GM20000 (cell line): ENCODE results near the gene ATP9B.
"Not testable (repeated sequence)": the region's sequence is repeated elsewhere in the genome, so short reads cannot be mapped to it uniquely, and the experiment has no call there.

Experiments used
- DNase-seq: peaks from one replicate; pipeline ENCODE4 v3.0.0; 2012; ENCODE audit warnings: low spot score
- TF ChIP-seq, protein P1 (sequence below): IDR thresholded peaks from 2 replicates; pipeline ENCODE4 v1.5.1; 2012; ENCODE audit warnings: mild to moderate bottlenecking, control low read depth; ENCODE audit errors: extremely low read depth, missing control alignments

Gene ATP9B

DNA sequence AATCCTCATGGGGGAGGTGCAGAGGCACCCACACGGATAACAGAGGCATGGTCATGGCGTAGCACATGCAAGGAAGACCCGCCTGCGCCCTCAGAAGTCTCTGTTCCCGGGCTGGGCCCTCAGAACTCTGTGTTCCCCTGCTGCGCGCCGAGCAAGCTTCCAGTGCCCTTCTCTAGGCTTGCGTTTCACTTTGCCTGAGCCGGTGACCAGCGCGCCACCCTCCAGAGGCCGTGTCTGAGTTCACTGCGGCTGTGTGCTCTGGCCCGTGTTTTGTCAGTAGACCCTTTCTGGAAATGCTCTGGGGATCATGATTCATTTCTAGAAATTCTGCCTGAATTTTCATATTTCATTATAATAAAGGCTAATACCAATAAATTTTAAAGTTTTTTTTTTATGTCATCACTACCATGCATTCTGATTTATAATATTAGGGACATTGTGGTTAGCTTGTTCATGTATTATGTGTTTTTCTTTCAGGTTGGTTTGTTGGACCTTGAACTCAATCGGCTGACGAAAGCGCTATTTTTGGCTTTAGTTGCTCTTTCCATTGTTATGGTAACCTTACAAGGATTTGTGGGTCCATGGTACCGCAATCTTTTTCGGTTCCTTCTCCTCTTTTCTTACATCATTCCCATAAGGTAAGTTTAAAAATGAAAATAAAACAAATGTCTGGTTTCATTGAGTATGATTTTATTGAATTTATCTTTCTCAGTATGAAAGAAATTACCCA, 183.9 kb downstream of the ATP9B start:
- no peak for DNase-seq
- TF ChIP-seq, protein P1, sequence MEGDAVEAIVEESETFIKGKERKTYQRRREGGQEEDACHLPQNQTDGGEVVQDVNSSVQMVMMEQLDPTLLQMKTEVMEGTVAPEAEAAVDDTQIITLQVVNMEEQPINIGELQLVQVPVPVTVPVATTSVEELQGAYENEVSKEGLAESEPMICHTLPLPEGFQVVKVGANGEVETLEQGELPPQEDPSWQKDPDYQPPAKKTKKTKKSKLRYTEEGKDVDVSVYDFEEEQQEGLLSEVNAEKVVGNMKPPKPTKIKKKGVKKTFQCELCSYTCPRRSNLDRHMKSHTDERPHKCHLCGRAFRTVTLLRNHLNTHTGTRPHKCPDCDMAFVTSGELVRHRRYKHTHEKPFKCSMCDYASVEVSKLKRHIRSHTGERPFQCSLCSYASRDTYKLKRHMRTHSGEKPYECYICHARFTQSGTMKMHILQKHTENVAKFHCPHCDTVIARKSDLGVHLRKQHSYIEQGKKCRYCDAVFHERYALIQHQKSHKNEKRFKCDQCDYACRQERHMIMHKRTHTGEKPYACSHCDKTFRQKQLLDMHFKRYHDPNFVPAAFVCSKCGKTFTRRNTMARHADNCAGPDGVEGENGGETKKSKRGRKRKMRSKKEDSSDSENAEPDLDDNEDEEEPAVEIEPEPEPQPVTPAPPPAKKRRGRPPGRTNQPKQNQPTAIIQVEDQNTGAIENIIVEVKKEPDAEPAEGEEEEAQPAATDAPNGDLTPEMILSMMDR: no peak

DNA sequence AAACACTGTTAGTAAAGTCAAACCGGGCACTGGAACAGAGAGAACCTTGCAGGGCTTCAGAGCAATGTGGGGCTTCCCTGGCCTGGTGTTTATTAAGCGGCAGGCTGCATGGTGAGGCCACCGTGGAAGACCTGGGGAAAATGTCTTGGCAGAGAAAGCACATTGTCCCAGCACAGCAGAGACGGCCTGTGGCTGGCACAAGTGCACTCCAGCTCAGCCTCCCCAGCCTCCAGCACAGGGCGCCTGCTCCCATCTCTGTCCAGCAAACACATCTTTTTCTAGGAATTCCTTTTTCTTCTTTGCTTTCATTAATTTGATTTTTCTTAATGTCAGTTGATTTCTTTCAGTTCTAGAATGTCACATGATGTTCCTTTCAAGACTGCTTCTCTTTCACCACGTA, 188.3 kb downstream of the ATP9B start:
- DNase-seq: no peak
- TF ChIP-seq, protein P1: no peak

DNA sequence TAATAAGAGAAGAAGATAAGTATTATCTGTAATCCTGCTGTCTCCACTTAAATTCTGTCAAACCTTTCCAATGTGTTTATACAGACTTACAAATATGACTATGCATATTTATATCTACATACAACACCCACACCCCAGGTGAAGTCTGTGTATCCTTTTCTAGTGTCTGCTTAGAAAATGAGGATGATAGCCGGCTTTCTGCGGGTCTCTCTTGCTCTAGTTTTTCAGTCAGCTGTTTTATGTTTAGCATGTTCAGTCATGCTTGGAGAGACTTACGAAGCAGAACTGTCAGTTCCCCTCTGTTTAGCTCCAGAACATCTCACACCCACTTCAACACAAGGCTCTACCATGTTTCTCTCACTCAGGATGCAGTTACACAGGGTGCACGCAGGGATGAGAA, 189.3 kb downstream of the ATP9B start:
- DNase-seq: peak; percentile 28
- TF ChIP-seq, protein P1: no peak

DNA sequence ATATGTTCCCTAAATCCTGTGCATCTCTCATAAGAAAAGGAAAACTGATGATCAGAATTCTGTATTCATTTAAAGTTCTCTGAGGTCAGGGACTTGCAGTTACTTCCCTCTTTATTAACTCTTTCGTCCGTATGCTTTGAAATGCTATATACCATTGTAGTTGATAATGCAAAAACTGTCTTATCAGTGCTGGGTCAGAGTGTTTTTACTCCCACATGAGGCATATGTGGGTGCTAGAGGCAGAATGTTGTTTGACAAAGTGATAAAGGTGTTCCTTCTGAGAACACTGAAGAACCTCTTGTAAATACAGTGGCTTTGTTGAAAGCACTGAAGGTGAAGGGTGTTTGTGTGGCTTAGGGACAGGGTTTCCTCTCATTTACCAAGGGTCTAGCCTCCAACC, 190.0 kb downstream of the ATP9B start:
- DNase-seq: no peak
- TF ChIP-seq, protein P1: no peak

DNA sequence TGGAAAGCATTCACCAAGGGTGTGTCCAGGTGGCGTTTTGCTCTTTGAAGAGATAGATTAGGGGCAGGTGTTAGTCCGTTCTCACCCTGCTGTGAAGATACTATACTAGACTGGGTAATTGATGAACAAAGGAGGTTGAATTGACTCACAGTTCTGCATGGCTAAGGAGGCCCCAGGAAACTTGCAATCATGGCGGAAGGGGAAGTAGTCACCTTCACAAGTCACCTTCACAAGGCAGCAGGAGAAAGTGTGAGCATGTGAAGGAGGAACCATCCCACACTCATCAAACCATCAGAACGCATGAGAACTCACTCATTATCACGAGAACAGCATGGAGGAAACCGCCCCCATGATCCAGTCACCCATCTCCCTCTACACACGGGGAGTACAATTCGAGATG, 190.8 kb downstream of the ATP9B start:
- no peak for DNase-seq

DNA sequence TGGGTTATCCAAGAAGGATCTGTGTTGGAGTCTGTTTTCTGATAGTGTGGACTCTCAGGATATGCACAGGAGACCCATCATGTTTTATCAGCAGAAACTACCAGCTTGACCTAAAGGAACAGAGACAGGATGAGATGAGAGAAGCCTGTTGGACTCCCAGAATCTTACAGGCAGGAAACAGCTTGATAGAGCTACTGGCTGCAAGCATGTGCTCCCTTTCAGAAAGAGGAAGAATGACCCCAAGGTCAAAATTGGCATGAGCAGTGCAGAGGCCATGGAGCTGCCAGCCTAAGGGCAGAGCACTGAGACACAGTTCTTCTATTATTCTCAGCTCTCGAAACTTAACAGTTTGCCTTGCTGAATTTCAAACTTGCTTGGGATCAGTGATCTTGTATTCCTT, 191.3 kb downstream of the ATP9B start:
- DNase-seq: no peak

More for the DNA sequence above, 190.8 kb downstream of the ATP9B start:
- TF ChIP-seq, protein P1: no peak

DNA sequence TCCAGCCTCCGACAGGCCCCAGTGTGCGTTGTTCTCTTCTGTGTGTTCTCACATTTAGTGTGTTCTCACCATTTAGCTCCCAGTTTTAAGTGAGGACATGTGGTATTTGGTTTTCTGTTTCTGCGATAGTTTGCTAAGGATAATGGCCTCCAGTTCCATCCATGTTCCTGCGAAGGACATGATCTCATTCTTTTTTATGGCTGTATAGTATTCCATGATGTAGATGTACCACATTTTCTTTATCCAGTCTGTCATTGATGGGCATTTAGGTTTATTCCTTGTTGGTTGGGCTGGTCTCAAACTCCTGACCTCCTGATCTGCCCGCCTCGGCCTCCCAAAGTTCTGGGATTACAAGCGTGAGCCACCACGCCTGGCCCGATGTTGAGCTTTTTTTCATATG, 195.9 kb downstream of the ATP9B start:
- not testable (repeated sequence) for DNase-seq

More for the DNA sequence above, 191.3 kb downstream of the ATP9B start:
- TF ChIP-seq, protein P1: no peak

DNA sequence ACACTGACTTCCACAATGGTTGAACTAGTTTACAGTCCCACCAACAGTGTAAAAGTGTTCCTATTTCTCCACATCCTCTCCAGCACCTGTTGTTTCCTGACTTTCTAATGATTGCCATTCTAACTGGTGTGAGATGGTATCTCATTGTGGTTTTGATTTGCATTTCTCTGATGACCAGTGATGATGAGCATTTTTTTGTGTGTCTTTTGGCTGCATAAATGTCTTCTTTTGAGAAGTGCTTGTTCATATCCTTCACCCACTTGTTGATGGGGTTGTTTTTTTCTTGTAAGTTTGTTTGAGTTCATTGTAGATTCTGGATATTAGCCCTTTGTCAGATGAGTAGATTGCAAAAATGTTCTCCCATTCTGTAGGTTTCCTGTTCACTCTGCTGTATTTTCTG, 202.6 kb downstream of the ATP9B start:
- not testable (repeated sequence) for DNase-seq
